Left lung (tissue), 10 donors: ENCODE measurements around the gene GLT8D2. TPM values are rescaled to one million over a fixed set of nuclear protein-coding genes. Genes with fewer than 3 reads are reported as not detected.

ENCODE experiments used
- ATAC-seq: fragments of 200-7000 bp; cut with Tn5 transposase; one replicate; pipeline ENCODE4 v1.9.1; 2020; ENCODE audit warnings: moderate library complexity
- DNase-seq, 4 donors: peaks; one replicate each; pipeline ENCODE4 v3.0.0-alpha.2; 2013 to 2020
- H3K27ac ChIP-seq, 2 donors: fragments of 200-600 bp; sonication (generic) in 1 of 2; one replicate each; pipeline versions ENCODE4 v1.5.0 to v1.8.0; 2020 to 2021
- H3K27me3 ChIP-seq, 2 donors: fragments of 200-600 bp; sonication (generic) in 1 of 2; one replicate each; pipeline versions ENCODE4 v1.5.0 to v1.8.0; 2020 to 2021
- H3K36me3 ChIP-seq, 2 donors: fragments of 200-600 bp; sonication (generic) in 1 of 2; one replicate each; pipeline versions ENCODE4 v1.5.0 to v1.8.0; 2020 to 2021
- H3K4me1 ChIP-seq, 2 donors: fragments of 200-600 bp; one replicate each; pipeline ENCODE4 v1.8.0; 2021
- H3K4me3 ChIP-seq, 2 donors: fragments of 200-600 bp; sonication (generic) in 1 of 2; one replicate each; pipeline versions ENCODE4 v1.5.0 to v1.8.0; 2020 to 2021; ENCODE audit warnings: mild to moderate bottlenecking in 1 of 2
- H3K9me3 ChIP-seq, 2 donors: fragments of 200-600 bp; sonication (generic) in 1 of 2; one replicate each; pipeline versions ENCODE4 v1.5.0 to v1.8.0; 2020 to 2021
- intact Hi-C, 2 donors: fragments of 100-400 bp; cut with DNase I; formaldehyde crosslinking; loops; one replicate each; pipeline versions ENCODE4 v1.11.2 to v1.14.2; 2022
- polyA plus RNA-seq, 6 donors: library from polyadenylated mRNA; unstranded; fragments of 120-200 nt; gene quantifications; one replicate each; pipeline ENCODE4 v1.2.1, GENCODE V29; 2013; ENCODE audit not compliant: insufficient read length in 6 of 6
- total RNA-seq, 2 donors: library from RNA; stranded (reverse); fragmentation: NEBNext Ultra II Directional; extraction: Animal tissue kit (Norgen Biotek cat#: 25700); gene quantifications; one replicate each; pipeline ENCODE4 v1.2.1, GENCODE V29; 2021
- TF ChIP-seq, protein P1 (sequence below), 2 donors: fragments of 200-600 bp; sonication (generic) in 1 of 2; IDR thresholded peaks; one replicate each; pipeline versions ENCODE4 v1.5.0 to v1.8.0; 2021; ENCODE audit warnings: antibody characterized with exemption in 2 of 2
- donor health status: DM: no; HTN: yes; CAD: no.
- donor health status: DM: no; HTN: no; CAD: no.

Gene GLT8D2
- total and polyA plus RNA-seq, 8 donors: 7.5 to 34.6 (median 25.1) TPM

- DNase-seq: no peak
- H3K4me1 ChIP-seq: no peaks in the 10 kb centered on the region
- intact Hi-C loops: no loop called here
- TF ChIP-seq, protein P1, sequence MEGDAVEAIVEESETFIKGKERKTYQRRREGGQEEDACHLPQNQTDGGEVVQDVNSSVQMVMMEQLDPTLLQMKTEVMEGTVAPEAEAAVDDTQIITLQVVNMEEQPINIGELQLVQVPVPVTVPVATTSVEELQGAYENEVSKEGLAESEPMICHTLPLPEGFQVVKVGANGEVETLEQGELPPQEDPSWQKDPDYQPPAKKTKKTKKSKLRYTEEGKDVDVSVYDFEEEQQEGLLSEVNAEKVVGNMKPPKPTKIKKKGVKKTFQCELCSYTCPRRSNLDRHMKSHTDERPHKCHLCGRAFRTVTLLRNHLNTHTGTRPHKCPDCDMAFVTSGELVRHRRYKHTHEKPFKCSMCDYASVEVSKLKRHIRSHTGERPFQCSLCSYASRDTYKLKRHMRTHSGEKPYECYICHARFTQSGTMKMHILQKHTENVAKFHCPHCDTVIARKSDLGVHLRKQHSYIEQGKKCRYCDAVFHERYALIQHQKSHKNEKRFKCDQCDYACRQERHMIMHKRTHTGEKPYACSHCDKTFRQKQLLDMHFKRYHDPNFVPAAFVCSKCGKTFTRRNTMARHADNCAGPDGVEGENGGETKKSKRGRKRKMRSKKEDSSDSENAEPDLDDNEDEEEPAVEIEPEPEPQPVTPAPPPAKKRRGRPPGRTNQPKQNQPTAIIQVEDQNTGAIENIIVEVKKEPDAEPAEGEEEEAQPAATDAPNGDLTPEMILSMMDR (IDR thresholded peaks at IDR 0.05): no peak
- no peaks in the 10 kb centered on the region for H3K9me3 ChIP-seq
- no peak overlapping the region for H3K27ac ChIP-seq
- H3K4me3 ChIP-seq: no peak overlapping the region
- no peak for ATAC-seq
- H3K27me3 ChIP-seq: no peaks in the 10 kb centered on the region
- peaks cover 0 to 89% of the 10 kb centered on the region in 2 donors for H3K36me3 ChIP-seq
Observed at GRCh38 chr12:104091136-104091535, 41.1 kb upstream of the GLT8D2 start.

DNA sequence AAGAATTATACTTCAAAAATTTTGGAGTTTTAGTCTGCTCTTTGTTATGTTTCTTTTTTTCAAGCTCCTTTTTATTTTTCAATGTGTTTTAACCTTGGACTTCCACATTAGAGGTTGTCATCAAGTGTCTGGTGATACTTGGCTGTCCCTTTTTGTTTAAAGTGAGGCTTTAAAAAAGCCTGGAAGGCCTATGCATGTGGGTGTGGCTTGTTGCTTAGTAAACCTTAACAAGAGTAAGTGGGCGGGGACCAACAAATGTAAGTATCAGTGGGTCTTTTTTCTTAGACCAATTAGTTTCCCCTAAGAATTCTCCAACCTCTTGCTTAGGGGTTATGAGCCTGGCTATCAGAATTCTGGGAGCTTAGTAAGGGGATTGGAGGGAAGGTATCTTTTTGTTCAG is 40.7 kb upstream of the GLT8D2 start:
- intact Hi-C loops: no loop called here
- TF ChIP-seq, protein P1 (IDR thresholded peaks at IDR 0.05): no peak
- no peak overlapping the region for H3K4me3 ChIP-seq
- no peak overlapping the region for H3K27ac ChIP-seq
- H3K4me1 ChIP-seq: no peaks in the 10 kb centered on the region
- no peaks in the 10 kb centered on the region for H3K27me3 ChIP-seq
- peaks cover 0 to 89% of the 10 kb centered on the region in 2 donors for H3K36me3 ChIP-seq
- ATAC-seq: no peak
- no peak for DNase-seq
- no peaks in the 10 kb centered on the region for H3K9me3 ChIP-seq

DNA sequence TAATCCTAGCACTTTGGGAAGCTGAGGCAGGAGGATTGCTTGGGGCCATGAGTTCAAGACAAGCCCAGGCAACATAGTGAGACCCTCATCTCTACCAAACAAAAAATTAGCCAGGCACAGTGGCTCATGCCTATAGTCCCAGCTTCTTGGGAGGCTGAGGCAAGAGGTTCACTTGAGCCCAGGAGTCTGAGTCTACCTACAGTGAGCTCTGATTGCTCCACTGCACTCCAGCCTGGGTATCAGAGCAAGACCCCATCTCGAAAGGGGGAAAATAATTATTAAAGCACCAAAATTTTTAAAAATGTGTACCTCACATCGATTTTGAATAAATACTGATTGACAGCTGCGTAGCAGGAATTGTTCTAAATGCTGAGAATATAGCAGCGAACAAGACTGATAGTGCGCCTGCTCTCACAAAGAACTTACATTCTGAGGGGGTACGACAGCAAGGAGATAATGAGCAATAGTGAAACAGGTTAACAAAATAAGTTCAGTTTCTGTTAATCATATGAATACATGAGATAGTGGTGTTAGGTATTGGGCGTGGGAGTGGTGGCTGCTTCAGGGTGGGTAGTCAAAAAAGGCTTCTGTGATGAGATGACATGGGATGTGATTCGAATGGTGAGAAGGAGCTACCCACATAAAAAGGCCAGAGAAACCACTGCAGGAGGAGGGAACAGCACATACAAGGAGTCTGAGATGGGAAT is 33.9 kb upstream of the GLT8D2 start:
- no peak for DNase-seq
- Histone ChIP-seq H3K4me3 (no peak overlapping the region), H3K27me3 (no peaks in the 10 kb centered on the region), H3K4me1 (no peaks in the 10 kb centered on the region), H3K27ac (no peak overlapping the region), H3K36me3 (peaks cover 0 to 65% of the 10 kb centered on the region in 2 donors), H3K9me3 (no peaks in the 10 kb centered on the region)
- no peak for ATAC-seq
- intact Hi-C loops: no loop called here
- TF ChIP-seq, protein P1 (IDR thresholded peaks at IDR 0.05): no peak

DNA sequence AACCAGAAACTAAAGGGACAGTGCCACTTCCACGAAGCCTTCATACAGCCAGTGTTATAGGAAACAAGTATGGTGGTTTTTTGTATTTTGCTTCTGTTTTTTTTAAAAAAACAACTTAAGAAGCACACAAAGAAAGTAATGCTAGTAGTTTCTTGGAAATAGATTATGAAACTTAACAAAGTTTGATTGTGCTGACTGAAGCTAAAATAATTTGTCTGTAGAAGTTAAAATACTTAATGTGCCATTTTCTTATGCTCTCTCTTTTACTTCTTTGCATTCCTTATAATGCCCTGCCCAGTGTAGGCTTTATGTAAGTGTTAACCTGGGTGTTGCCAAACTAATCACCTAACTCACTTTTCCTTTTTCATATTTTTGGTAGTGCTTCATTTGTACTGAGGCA is 30.8 kb upstream of the GLT8D2 start:
- no peak for ATAC-seq
- H3K27me3 ChIP-seq: no peaks in the 10 kb centered on the region
- H3K4me3 ChIP-seq: no peak overlapping the region
- intact Hi-C loops: no loop called here
- no peaks in the 10 kb centered on the region for H3K4me1 ChIP-seq
- no peaks in the 10 kb centered on the region for H3K9me3 ChIP-seq
- no peak overlapping the region for H3K27ac ChIP-seq
- TF ChIP-seq, protein P1 (IDR thresholded peaks at IDR 0.05): no peak
- peaks cover 0 to 40% of the 10 kb centered on the region in 2 donors for H3K36me3 ChIP-seq
- DNase-seq: no peak

DNA sequence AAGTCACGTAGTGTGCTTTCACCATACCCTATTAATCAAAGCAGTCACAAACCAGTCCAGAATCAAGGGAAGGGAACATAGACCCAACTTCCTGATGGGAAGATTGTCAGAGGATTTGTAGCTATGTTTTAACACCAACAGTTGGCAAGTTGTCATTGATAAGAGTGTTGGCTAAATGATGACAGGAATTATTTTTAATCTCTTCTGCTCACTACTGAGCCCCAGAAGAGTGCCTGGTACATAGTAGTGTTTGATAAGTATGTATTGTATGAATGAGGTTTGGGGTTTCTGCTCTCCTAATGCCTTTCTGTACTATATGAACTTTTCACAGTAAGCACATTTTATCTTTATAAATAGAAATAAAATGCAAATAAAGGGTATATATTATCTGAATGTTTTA is 29.0 kb upstream of the GLT8D2 start:
- H3K27me3 ChIP-seq: no peaks in the 10 kb centered on the region
- peaks cover 0 to 33% of the 10 kb centered on the region in 2 donors for H3K36me3 ChIP-seq
- H3K4me3 ChIP-seq: no peak overlapping the region
- no peak overlapping the region for H3K27ac ChIP-seq
- no peaks in the 10 kb centered on the region for H3K9me3 ChIP-seq
- ATAC-seq: no peak
- intact Hi-C loops: no loop called here
- TF ChIP-seq, protein P1 (IDR thresholded peaks at IDR 0.05): no peak
- no peak for DNase-seq
- no peaks in the 10 kb centered on the region for H3K4me1 ChIP-seq
